Thoracic aorta (tissue), 2 donors: ENCODE data around the gene ESRRB. TPM values are rescaled to one million over a fixed set of nuclear protein-coding genes. Genes with fewer than 3 reads are reported as not detected.

Experiments
- ATAC-seq: fragments of 150-250 bp; one replicate; pipeline ENCODE4 v1.8.0; 2017; ENCODE audit warnings: low read depth; ENCODE audit not compliant: insufficient number of reproducible peaks, low FRiP score
- DNase-seq: peaks from one replicate; pipeline ENCODE4 v3.0.0-alpha.2; 2020; ENCODE audit warnings: low spot score
- H3K27ac ChIP-seq, 2 donors: fragments of 200-600 bp; sonication (generic); 1 replicate in 1 of 2; 2 replicates in 1 of 2; pipeline ENCODE4 v1.5.1; 2016; ENCODE audit warnings: mild to moderate bottlenecking in 2 of 2, moderate library complexity in 2 of 2
- H3K27me3 ChIP-seq: fragments of 200-600 bp; sonication (generic); replicated peaks from 2 replicates; pipeline ENCODE4 v1.6.0; 2016; ENCODE audit warnings: mild to moderate bottlenecking; ENCODE audit not compliant: insufficient read depth
- H3K36me3 ChIP-seq: fragments of 200-600 bp; sonication (generic); one replicate; pipeline ENCODE4 v1.5.1; 2016
- H3K4me1 ChIP-seq, 2 donors: fragments of 200-600 bp; sonication (generic); 1 replicate in 1 of 2; 2 replicates in 1 of 2; pipeline versions ENCODE4 v1.5.1 to v1.6.0; 2016; ENCODE audit warnings: low read depth in 2 of 2, mild to moderate bottlenecking in 1 of 2; ENCODE audit not compliant: control insufficient read depth in 1 of 2
- H3K4me3 ChIP-seq: fragments of 200-600 bp; sonication (generic); 2 replicates; pipeline ENCODE4 v1.5.1; 2016; ENCODE audit warnings: mild to moderate bottlenecking
- H3K9me3 ChIP-seq: fragments of 200-600 bp; sonication (generic); 2 replicates; pipeline ENCODE4 v1.5.1; 2016
- CTCF ChIP-seq: fragments of 200-600 bp; sonication (generic); IDR thresholded peaks from one replicate; pipeline ENCODE4 v1.5.1; 2019; ENCODE audit warnings: antibody characterized with exemption
- total RNA-seq, 2 donors: library from RNA; depleted of rRNA; stranded (reverse); fragments of >200 nt; gene quantifications; one replicate each; pipeline versions ENCODE4 v1.1.0 to v1.2.3, GENCODE V29; 2016

Gene ESRRB
- total RNA-seq, 2 donors from 2014 or later = 4.6 TPM; not detected in 1

- no peaks in the 10 kb centered on the region for H3K4me1 ChIP-seq
- no peak overlapping the region for H3K4me3 ChIP-seq
- DNase-seq = no peak
- no peaks in the 10 kb centered on the region for H3K36me3 ChIP-seq
- no peak for TF ChIP-seq CTCF
- H3K27me3 ChIP-seq = no peaks in the 10 kb centered on the region
- H3K9me3 ChIP-seq = no peaks in the 10 kb centered on the region
- no peak for ATAC-seq
- no peak overlapping the region for H3K27ac ChIP-seq
These were observed 31.7 kb downstream of the ESRRB start for GRCh38 chr14:76407449-76408150.

- no peaks in the 10 kb centered on the region for H3K4me1 ChIP-seq
These were observed 32.9 kb downstream of the ESRRB start for GRCh38 chr14:76408877-76409276.

GRCh38 chr14:76412501-76412900, 36.6 kb downstream of the ESRRB start:
- Histone ChIP-seq H3K27ac (no peak overlapping the region), H3K27me3 (no peaks in the 10 kb centered on the region)

More at GRCh38 chr14:76408877-76409276, 32.9 kb downstream of the ESRRB start:
- Histone ChIP-seq H3K4me3 (no peak overlapping the region), H3K27me3 (no peaks in the 10 kb centered on the region), H3K9me3 (no peaks in the 10 kb centered on the region), H3K27ac (no peak overlapping the region), H3K36me3 (no peaks in the 10 kb centered on the region)
- ATAC-seq (no peak), DNase-seq (no peak)
- no peak for TF ChIP-seq CTCF

GRCh38 chr14:76413106-76413961, 37.4 kb downstream of the ESRRB start:
- TF ChIP-seq CTCF = no peak
- H3K9me3 ChIP-seq = no peaks in the 10 kb centered on the region
- no peaks in the 10 kb centered on the region for H3K36me3 ChIP-seq
- no peak overlapping the region for H3K4me3 ChIP-seq
- no peaks in the 10 kb centered on the region for H3K27me3 ChIP-seq
- H3K27ac ChIP-seq = no peak overlapping the region
- no peaks in the 10 kb centered on the region for H3K4me1 ChIP-seq
- no peak for ATAC-seq
- DNase-seq = no peak

More at GRCh38 chr14:76412501-76412900, 36.6 kb downstream of the ESRRB start:
- H3K9me3 ChIP-seq = no peaks in the 10 kb centered on the region
- DNase-seq (no peak), ATAC-seq (no peak)
- no peak overlapping the region for H3K4me3 ChIP-seq
- H3K4me1 ChIP-seq = no peaks in the 10 kb centered on the region
- H3K36me3 ChIP-seq = no peaks in the 10 kb centered on the region
- TF ChIP-seq CTCF = no peak

GRCh38 chr14:76413962-76414600, 38.1 kb downstream of the ESRRB start:
- Histone ChIP-seq H3K4me3 (no peak overlapping the region), H3K27me3 (no peaks in the 10 kb centered on the region), H3K9me3 (no peaks in the 10 kb centered on the region), H3K36me3 (no peaks in the 10 kb centered on the region), H3K4me1 (no peaks in the 10 kb centered on the region), H3K27ac (no peak overlapping the region)
- no peak for DNase-seq
- no peak for ATAC-seq
- TF ChIP-seq CTCF = no peak
